AG04450 (cell line): ENCODE data around the gene LMO4. TPM values are rescaled to one million over a fixed set of nuclear protein-coding genes. Genes with fewer than 3 reads are reported as not detected.

Source experiments
- CTCF ChIA-PET: fragments of 300-600, 350-600 bp; formaldehyde crosslinking; extraction: SDS; loops from one replicate; lab custom pipeline; 2022; ENCODE audit warnings: antibody characterized with exemption, inconsistent platforms; lab: Charles Lee
- POLR2A ChIA-PET: fragments of 350-600 bp; formaldehyde crosslinking; extraction: SDS; loops from one replicate; lab custom pipeline; 2021; ENCODE audit warnings: antibody characterized with exemption, inconsistent platforms; lab: Yijun Ruan, JAX
- DNase-seq: peaks from one replicate; pipeline ENCODE4 v3.0.0-alpha.2; 2011; ENCODE audit warnings: low read depth, low spot score
- H3K27ac ChIP-seq: one replicate; pipeline ENCODE4 v1.5.1; 2012; ENCODE audit warnings: low read depth, low read length, control low read depth
- H3K27me3 ChIP-seq: one replicate; pipeline ENCODE4 v1.6.0; 2012; ENCODE audit warnings: low read length; ENCODE audit not compliant: control insufficient read depth, insufficient read depth
- H3K4me3 ChIP-seq: 2 replicates; pipeline ENCODE4 v1.5.1; 2011; ENCODE audit warnings: mild to moderate bottlenecking, low read depth, low read length, control low read depth
- H3K9me3 ChIP-seq: 2 replicates; pipeline ENCODE4 v1.5.1; 2012; ENCODE audit warnings: low read length; ENCODE audit not compliant: control insufficient read depth, insufficient read depth
- polyA plus RNA-seq: library from polyadenylated mRNA; depleted of rRNA; stranded (reverse); fragments of >200 nt; gene quantifications from 2 replicates; pipeline ENCODE4 v1.2.3, GENCODE V29; 2011
- TF ChIP-seq, protein P1 (sequence below): IDR thresholded peaks from 2 replicates; pipeline ENCODE4 v1.5.1; 2011; ENCODE audit warnings: low read depth, low read length, control low read depth, inconsistent platforms

Gene LMO4
- polyA plus RNA-seq, 1 experiment = 138 TPM

GRCh38 chr1:87355894-87356293 is 27.2 kb downstream of the LMO4 start:
- no peak for DNase-seq
- CTCF ChIA-PET = no interaction called here
- H3K27ac ChIP-seq = no peak overlapping the region
- no peak overlapping the region for H3K4me3 ChIP-seq
- no peaks in the 10 kb centered on the region for H3K27me3 ChIP-seq
- TF ChIP-seq, protein P1, sequence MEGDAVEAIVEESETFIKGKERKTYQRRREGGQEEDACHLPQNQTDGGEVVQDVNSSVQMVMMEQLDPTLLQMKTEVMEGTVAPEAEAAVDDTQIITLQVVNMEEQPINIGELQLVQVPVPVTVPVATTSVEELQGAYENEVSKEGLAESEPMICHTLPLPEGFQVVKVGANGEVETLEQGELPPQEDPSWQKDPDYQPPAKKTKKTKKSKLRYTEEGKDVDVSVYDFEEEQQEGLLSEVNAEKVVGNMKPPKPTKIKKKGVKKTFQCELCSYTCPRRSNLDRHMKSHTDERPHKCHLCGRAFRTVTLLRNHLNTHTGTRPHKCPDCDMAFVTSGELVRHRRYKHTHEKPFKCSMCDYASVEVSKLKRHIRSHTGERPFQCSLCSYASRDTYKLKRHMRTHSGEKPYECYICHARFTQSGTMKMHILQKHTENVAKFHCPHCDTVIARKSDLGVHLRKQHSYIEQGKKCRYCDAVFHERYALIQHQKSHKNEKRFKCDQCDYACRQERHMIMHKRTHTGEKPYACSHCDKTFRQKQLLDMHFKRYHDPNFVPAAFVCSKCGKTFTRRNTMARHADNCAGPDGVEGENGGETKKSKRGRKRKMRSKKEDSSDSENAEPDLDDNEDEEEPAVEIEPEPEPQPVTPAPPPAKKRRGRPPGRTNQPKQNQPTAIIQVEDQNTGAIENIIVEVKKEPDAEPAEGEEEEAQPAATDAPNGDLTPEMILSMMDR = no peak
- POLR2A ChIA-PET = no interaction called here
- peaks cover 4% of the 10 kb centered on the region; the same call in 1 of the 2 replicates for H3K9me3 ChIP-seq

- no peak overlapping the region for H3K27ac ChIP-seq
- no peaks in the 10 kb centered on the region for H3K27me3 ChIP-seq
- CTCF ChIA-PET = no interaction called here
- peaks cover 4% of the 10 kb centered on the region; the same call in 1 of the 2 replicates for H3K9me3 ChIP-seq
- DNase-seq = no peak
- TF ChIP-seq, protein P1 = no peak
- POLR2A ChIA-PET = no interaction called here
- H3K4me3 ChIP-seq = no peak overlapping the region
These were observed 27.9 kb downstream of the LMO4 start for GRCh38 chr1:87356591-87356990.

GRCh38 chr1:87358219-87358618 is 29.5 kb downstream of the LMO4 start:
- TF ChIP-seq, protein P1 = no peak
- no peak for DNase-seq
- Histone ChIP-seq H3K4me3 (no peak overlapping the region), H3K27me3 (no peaks in the 10 kb centered on the region), H3K27ac (no peak overlapping the region), H3K9me3 (peaks cover 4% of the 10 kb centered on the region; the same call in 1 of the 2 replicates)
- POLR2A ChIA-PET = no interaction called here
- CTCF ChIA-PET = no interaction called here

DNA sequence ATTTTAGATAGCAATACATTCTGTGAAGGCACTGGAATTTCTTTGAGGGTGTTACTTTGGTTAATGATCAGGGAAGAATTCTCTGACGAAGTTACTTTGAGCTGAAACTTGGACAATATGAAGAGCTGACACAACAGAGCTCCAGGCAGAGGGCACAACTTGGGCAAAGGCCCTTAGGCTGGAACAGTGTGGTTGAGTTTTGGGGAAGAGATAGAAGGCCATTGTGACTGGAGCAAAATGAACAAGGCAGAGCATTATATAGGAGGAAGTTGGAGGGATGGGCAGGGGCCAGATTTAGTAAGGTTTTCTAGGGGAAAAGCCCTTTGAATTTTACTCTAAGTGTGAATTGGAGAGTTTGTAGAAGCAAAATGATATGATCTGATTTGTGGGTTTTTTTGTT is 30.9 kb downstream of the LMO4 start:
- TF ChIP-seq, protein P1 = no peak
- no peak for DNase-seq
- POLR2A ChIA-PET = no interaction called here
- Histone ChIP-seq H3K4me3 (no peak overlapping the region), H3K27ac (no peak overlapping the region), H3K9me3 (peaks cover 4% of the 10 kb centered on the region; the same call in 1 of the 2 replicates), H3K27me3 (no peaks in the 10 kb centered on the region)
- CTCF ChIA-PET = interaction anchor here (1.1 kb wide), 1 partner anchor 33 kb away, joined by 3 read pairs; no protein-coding TSS in a partner anchor

DNA sequence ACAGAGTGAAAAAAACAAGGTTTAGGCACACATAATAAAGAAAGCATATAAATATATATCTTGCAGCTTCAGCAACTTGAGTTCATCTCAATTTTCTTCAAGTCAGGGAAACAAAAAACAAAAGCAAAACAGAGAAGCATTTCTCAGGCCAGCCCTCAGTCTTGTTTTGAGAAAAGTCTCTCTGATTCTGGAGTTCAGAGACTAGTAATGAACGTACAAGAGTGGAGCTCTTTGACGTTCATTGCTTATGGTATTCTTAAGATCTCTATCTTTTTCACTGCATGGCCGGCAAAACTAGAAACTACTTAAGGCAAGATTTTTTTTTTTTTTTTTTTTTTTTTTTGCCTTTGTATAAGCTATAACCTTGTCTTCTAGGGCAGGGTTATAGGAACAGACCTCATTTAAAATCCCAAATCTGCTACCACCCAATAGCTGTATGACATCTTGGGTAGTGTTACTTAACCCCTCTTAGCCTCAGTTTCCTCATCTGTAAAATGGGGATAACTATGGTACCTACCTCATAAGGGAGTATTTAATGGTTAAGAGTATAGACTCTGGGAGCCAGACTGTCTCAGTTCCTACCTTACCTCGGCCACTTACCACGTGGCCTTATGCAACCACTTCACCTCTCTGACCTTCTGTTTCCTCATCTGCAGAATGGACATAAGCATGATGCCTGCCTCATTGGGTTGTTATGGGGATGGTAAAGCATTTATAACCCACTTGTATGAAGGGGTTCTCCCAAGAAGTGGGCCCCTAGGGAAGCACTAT is 33.6 kb downstream of the LMO4 start:
- Histone ChIP-seq H3K9me3 (peaks cover 4% of the 10 kb centered on the region; the same call in 1 of the 2 replicates), H3K4me3 (no peak overlapping the region), H3K27me3 (no peaks in the 10 kb centered on the region), H3K27ac (no peak overlapping the region)
- CTCF ChIA-PET = interaction anchor here (0.6 kb wide), 2 partner anchors 364 to 1323 kb away, joined by 3 to 4 read pairs; no protein-coding TSS in a partner anchor
- POLR2A ChIA-PET = interaction anchor here (0.6 kb wide), 1 partner anchor 606 kb away, joined by 5 read pairs; no protein-coding TSS in a partner anchor
- DNase-seq = no peak
- TF ChIP-seq, protein P1 = no peak
